NB4 (cell line): ENCODE measurements around the gene IGSF8.

Experiments
- MYC ChIP-seq: IDR thresholded peaks from 2 replicates; pipeline ENCODE4 v1.6.1; 2011; ENCODE audit warnings: low read depth, low read length
- POLR2A ChIP-seq: IDR thresholded peaks from 2 replicates; pipeline ENCODE4 v1.6.1; 2011; ENCODE audit warnings: mild to moderate bottlenecking; ENCODE audit not compliant: insufficient read length; ENCODE audit errors: extremely low read depth
- TF ChIP-seq, protein P1 (sequence below): IDR thresholded peaks from one replicate; pipeline ENCODE4 v1.5.1; 2012; ENCODE audit warnings: low read depth, low read length

DNA sequence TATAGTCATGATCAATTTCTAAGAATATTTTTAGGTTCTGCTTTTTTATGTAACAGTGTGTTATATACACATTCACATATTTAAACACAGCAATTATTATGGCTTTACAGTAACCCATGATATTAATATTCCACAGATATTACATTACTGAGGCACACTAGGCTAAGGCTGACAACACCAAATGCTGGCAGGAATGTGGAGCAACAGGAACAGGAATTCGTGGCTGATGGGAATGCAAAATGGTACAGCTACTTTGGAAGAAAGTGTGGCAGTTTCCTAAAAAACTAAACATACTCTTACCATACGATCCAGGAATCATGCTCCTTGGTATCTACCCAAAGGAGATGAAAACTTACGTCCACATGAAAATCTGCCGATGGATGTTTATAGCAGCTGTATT is 19.0 kb downstream of the IGSF8 start:
- TF ChIP-seq, protein P1, sequence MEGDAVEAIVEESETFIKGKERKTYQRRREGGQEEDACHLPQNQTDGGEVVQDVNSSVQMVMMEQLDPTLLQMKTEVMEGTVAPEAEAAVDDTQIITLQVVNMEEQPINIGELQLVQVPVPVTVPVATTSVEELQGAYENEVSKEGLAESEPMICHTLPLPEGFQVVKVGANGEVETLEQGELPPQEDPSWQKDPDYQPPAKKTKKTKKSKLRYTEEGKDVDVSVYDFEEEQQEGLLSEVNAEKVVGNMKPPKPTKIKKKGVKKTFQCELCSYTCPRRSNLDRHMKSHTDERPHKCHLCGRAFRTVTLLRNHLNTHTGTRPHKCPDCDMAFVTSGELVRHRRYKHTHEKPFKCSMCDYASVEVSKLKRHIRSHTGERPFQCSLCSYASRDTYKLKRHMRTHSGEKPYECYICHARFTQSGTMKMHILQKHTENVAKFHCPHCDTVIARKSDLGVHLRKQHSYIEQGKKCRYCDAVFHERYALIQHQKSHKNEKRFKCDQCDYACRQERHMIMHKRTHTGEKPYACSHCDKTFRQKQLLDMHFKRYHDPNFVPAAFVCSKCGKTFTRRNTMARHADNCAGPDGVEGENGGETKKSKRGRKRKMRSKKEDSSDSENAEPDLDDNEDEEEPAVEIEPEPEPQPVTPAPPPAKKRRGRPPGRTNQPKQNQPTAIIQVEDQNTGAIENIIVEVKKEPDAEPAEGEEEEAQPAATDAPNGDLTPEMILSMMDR: no peak
- TF ChIP-seq MYC: no peak
- TF ChIP-seq POLR2A: no peak
